ENCODE results near the gene LIN7B.
"Not testable (repeated sequence)": the region's sequence is repeated elsewhere in the genome, so short reads cannot be mapped to it uniquely, and the experiment has no call there.

The LIN7B gene

DNA sequence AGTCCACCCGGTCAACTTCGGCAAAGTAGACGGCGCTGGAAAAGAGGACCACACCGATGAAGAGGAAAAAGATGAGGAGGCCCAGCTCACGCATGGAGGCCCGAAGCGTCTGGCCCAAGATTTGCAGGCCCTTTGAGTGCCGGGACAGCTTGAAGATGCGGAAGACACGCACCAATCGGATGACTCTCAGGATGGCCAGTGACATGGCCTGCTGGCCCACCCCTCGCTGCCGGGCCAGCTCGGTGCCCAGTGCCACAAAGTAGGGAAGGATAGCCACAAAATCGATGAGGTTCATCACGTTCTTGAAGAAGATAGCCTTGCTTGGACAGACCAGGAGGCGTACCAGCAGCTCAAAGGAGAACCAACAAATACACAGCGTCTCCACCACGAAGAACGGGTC lies 43.8 kb upstream of the LIN7B start:
- no peak overlapping the region for H3K27ac ChIP-seq
- POLR2A ChIA-PET (ENCODE audit: low non-redundant PET): interaction anchor here (0.6 kb wide), 1 partner anchor 12 kb away, joined by 4 read pairs; no protein-coding TSS in a partner anchor
- no peak for DNase-seq (ENCODE audit: low spot score)
- TF ChIP-seq, protein P1, sequence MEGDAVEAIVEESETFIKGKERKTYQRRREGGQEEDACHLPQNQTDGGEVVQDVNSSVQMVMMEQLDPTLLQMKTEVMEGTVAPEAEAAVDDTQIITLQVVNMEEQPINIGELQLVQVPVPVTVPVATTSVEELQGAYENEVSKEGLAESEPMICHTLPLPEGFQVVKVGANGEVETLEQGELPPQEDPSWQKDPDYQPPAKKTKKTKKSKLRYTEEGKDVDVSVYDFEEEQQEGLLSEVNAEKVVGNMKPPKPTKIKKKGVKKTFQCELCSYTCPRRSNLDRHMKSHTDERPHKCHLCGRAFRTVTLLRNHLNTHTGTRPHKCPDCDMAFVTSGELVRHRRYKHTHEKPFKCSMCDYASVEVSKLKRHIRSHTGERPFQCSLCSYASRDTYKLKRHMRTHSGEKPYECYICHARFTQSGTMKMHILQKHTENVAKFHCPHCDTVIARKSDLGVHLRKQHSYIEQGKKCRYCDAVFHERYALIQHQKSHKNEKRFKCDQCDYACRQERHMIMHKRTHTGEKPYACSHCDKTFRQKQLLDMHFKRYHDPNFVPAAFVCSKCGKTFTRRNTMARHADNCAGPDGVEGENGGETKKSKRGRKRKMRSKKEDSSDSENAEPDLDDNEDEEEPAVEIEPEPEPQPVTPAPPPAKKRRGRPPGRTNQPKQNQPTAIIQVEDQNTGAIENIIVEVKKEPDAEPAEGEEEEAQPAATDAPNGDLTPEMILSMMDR (conservative IDR thresholded peaks at IDR 0.05; ENCODE audit: low read depth): no peak
- CTCF ChIA-PET: interaction anchor here (0.6 to 0.7 kb wide), 2 partner anchors 44 to 151 kb away, joined by 3 to 4 read pairs; partner anchors contain the start of gene LIN7B

DNA sequence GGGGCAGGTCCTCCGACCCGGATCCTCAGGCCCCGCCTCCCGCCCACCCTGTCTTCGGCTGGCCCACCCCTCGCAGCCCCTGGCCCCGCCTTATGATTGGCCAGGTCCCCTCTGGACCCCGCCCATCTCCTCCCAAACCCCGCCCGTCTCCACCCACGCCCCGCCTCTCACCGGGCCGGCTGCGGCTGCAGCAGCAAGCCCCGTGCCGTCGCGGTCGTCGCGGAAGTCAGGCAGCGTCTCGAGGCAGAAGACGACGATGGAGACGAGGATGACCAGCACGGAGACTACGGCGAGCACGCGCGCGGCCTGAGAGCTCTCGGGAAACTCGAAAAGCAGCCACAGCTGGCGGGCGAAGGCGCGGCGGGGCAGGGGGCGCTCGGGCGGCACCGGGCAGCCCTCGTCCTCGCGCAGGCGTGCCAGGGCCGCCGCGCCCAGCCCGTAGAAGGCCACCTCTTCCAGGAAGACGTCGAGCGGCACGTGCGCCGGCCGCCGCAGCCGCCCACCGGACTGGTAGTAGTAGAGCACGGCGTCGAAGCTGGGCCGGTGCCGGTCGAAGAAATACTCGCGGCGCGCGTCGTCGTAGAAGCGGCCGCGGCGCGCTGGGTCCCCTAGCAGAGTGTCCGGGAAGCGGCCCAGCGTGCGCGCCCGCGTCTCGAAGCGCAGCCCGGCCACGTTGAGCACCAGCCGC lies 42.2 kb upstream of the LIN7B start:
- POLR2A ChIA-PET (ENCODE audit: low non-redundant PET): no interaction called here
- no peak overlapping the region for H3K27ac ChIP-seq
- TF ChIP-seq, protein P1 (conservative IDR thresholded peaks at IDR 0.05; ENCODE audit: low read depth): no peak
- no peak for DNase-seq (ENCODE audit: low spot score)
- CTCF ChIA-PET: no interaction called here

DNA sequence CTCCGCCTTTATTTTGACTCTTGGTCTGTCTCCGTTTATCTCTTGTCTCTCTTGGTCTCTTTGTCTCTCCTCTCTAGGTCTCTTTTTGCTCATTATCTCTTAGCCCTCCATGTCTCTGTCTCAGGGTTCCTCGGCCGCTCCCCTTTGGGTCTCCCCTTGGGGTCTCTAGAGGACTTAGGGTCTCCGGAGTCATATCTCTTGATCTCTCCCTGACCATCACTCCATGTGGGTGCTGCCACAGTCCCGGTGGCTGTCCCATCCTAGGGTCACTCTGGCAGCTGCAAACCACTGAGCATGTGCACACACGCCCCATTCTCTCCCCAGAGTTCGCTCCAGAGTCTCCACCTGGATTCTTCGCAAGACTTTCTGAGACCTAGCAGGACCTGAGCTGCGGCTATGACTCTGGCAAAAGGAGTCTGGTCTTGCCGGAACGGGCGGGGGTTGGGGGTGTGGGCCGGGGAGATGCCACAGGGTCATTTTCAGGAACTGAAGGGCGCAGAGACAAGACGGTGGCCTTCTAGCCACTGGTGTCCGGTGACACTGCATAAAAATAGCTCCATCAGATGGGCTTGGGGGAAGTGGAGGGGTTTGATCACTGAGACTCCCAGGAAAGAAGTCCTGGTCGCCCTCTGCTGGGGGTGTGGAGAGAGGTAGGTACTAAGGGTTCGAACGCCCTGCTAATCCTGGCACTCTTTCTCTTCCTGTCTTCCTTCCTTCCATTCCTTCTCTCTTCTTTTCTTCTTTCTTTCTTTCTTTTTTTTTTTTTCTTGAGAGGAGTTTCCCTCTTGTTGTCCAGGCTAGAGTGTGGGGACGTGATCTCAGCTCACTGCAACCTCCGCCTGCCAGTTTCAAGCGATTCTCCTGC lies 40.4 kb upstream of the LIN7B start:
- no peak overlapping the region for H3K27ac ChIP-seq
- TF ChIP-seq, protein P1 (conservative IDR thresholded peaks at IDR 0.05; ENCODE audit: low read depth): 0 out of 2 replicates have a peak, but pooled peaks have one; percentile 11
- POLR2A ChIA-PET (ENCODE audit: low non-redundant PET): interaction anchor here (0.7 kb wide), 2 partner anchors 66 to 236 kb away, joined by 3 to 4 read pairs; no protein-coding TSS in a partner anchor
- CTCF ChIA-PET: interaction anchor here (0.6 to 1.1 kb wide), 7 partner anchors 8 to 291 kb away, joined by 3 to 4 read pairs (median 3); no protein-coding TSS in a partner anchor
- no peak for DNase-seq (ENCODE audit: low spot score)

DNA sequence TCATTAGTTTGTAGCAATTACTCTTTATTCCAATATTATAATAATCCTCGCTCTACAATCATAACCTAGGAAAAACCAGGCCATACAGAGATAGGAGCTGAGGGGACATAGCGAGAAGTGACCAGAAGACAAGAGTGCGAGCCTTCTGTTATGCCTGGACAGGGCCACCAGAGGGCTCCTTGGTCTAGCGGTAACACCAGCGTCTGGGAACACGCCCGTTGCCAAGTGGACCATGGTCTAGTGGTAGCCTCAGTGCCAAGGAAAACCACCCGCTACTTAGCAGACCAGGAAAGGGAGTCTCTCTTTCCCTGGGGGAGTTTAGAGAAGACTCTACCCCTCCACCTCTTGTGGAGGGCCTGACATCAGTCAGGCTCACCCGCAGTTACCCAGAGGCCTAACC lies 39.3 kb upstream of the LIN7B start:
- CTCF ChIA-PET: interaction anchor here (0.6 to 0.7 kb wide), 2 partner anchors 43 to 292 kb away, joined by 3 read pairs; partner anchors contain the start of gene CGB2
- POLR2A ChIA-PET (ENCODE audit: low non-redundant PET); H3K27ac ChIP-seq; DNase-seq (ENCODE audit: low spot score): not testable (repeated sequence)
- TF ChIP-seq, protein P1 (conservative IDR thresholded peaks at IDR 0.05; ENCODE audit: low read depth): peak; percentile 71

DNA sequence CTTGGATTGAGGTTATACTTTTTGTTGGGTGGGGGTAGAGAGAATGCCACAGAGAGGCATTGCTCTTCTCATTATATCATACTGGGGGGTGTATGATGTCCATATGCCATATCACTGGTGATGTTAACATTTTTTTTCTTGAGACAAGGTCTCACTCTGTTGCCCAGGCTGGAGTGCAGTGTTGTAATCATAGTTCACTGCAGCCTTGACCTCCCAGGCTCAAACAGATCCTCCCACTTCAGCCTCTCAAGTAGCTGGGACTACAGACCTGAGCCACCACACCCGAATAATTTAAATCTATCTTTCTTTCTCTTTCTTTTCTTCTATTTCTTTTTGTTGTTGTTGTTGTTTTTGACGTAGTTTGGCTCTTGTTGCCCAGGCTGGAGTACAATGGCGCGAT lies 33.8 kb upstream of the LIN7B start:
- H3K27ac ChIP-seq: no peak overlapping the region
- ChIA-PET CTCF (interaction anchor here (0.6 to 1.3 kb wide), 2 partner anchors 17 to 19 kb away, joined by 3 read pairs; no protein-coding TSS in a partner anchor), POLR2A (ENCODE audit: low non-redundant PET) (no interaction called here)
- TF ChIP-seq, protein P1 (conservative IDR thresholded peaks at IDR 0.05; ENCODE audit: low read depth): no peak
- no peak for DNase-seq (ENCODE audit: low spot score)

DNA sequence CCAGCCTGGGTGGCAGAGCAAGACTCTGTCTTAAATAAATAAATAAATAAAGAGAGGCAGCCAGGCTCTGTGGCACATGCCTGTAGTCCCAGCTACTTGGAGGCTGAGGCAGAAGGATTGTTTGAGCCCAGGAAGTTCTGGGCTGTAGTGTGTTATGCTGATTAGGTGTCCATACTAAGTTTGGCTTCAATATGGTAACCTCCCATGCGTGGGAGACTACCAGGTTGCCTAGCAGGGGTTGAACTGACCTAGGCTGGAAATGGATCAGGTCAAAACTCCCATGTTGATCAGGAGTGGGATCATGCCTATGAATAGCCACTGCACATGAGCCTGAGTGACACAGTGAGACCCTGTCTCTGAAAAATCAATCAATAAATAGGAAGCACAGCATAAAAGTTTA lies 32.9 kb upstream of the LIN7B start:
- H3K27ac ChIP-seq: no peak overlapping the region
- ChIA-PET CTCF (interaction anchor here (0.5 to 0.6 kb wide), 2 partner anchors 18 to 123 kb away, joined by 3 read pairs; no protein-coding TSS in a partner anchor), POLR2A (ENCODE audit: low non-redundant PET) (no interaction called here)
- DNase-seq (ENCODE audit: low spot score): no peak
- TF ChIP-seq, protein P1 (conservative IDR thresholded peaks at IDR 0.05; ENCODE audit: low read depth): no peak
